WTC11 (cell line): Measurements from ENCODE around the gene BCL7B. TPM values are rescaled to one million over a fixed set of nuclear protein-coding genes. Genes with fewer than 3 reads are reported as not detected.

Experiments used
- ATAC-seq: fragments of 200-7000 bp; cut with Tn5 transposase; 2 replicates; pipeline ENCODE4 v1.10.0; 2021; ENCODE audit warnings: mild to moderate bottlenecking, moderate library complexity
- CTCF ChIA-PET: fragments of 300-600 bp; sonication (Branson Sonifier 250); formaldehyde crosslinking; loops from one replicate; lab custom pipeline; 2021; ENCODE audit warnings: antibody characterized with exemption; lab: Charles Lee
- POLR2A ChIA-PET: fragments of 350-600 bp; sonication (Branson Sonifier 250); formaldehyde crosslinking; loops from one replicate; lab custom pipeline; 2021; ENCODE audit warnings: antibody characterized with exemption; lab: Charles Lee
- DNase-seq: peaks from one replicate; pipeline ENCODE4 v3.0.0; 2021; ENCODE audit warnings: low spot score
- H3K27ac Mint-ChIP-seq: 2 replicates; pipeline ENCODE4 v1.8.0; 2021; ENCODE audit warnings: mixed read lengths
- H3K27me3 Mint-ChIP-seq: 2 replicates; pipeline ENCODE4 v1.8.0; 2021; ENCODE audit warnings: low read depth, mild to moderate bottlenecking, moderate library complexity, mixed read lengths
- H3K36me3 Mint-ChIP-seq: 2 replicates; pipeline ENCODE4 v1.8.0; 2021; ENCODE audit warnings: mixed read lengths
- H3K4me1 Mint-ChIP-seq: 2 replicates; pipeline ENCODE4 v1.8.0; 2022; ENCODE audit warnings: mixed read lengths
- H3K4me3 Mint-ChIP-seq: 2 replicates; pipeline ENCODE4 v1.8.0; 2021; ENCODE audit warnings: mild to moderate bottlenecking, moderate library complexity, mixed read lengths
- H3K9me3 Mint-ChIP-seq: 2 replicates; pipeline ENCODE4 v1.8.0; 2021; ENCODE audit warnings: mixed read lengths
- ARID4B ChIP-seq: sonication (generic); formaldehyde crosslinking; IDR thresholded peaks from 2 replicates; pipeline ENCODE4 v1.8.0; 2023; ENCODE audit warnings: missing genetic modification reagents, mild to moderate bottlenecking, borderline replicate concordance
- ATF3 ChIP-seq: sonication (generic); formaldehyde crosslinking; conservative IDR thresholded peaks from 2 replicates; pipeline ENCODE4 v1.8.1; 2022; ENCODE audit warnings: mild to moderate bottlenecking, missing genetic modification reagents
- IRF2 ChIP-seq: sonication (generic); formaldehyde crosslinking; IDR thresholded peaks from 2 replicates; pipeline ENCODE4 v1.8.0; 2022; ENCODE audit warnings: low read depth, missing genetic modification reagents, borderline replicate concordance
- JAZF1 ChIP-seq: fragments of 250-450 bp; sonication (Bioruptor Pico); IDR thresholded peaks from 2 replicates; pipeline ENCODE4 v1.9.0; 2021; ENCODE audit warnings: moderate library complexity, mild to moderate bottlenecking, inconsistent platforms
- SMAD4 ChIP-seq: sonication (generic); formaldehyde crosslinking; IDR thresholded peaks from 2 replicates; pipeline ENCODE4 v1.8.0; 2022; ENCODE audit warnings: mild to moderate bottlenecking, missing genetic modification reagents
- TCF7 ChIP-seq: sonication (generic); formaldehyde crosslinking; IDR thresholded peaks from 2 replicates; pipeline ENCODE4 v1.8.0; 2022; ENCODE audit warnings: mild to moderate bottlenecking, low read depth, missing genetic modification reagents, moderate library complexity
- TEAD1 ChIP-seq: sonication (generic); formaldehyde crosslinking; IDR thresholded peaks from 2 replicates; pipeline ENCODE4 v1.8.0; 2022; ENCODE audit warnings: mild to moderate bottlenecking, missing genetic modification reagents
- ZBTB21 ChIP-seq: sonication (generic); formaldehyde crosslinking; IDR thresholded peaks from 2 replicates; pipeline ENCODE4 v1.8.1; 2023; ENCODE audit warnings: mild to moderate bottlenecking, missing genetic modification reagents, borderline replicate concordance
- ZNF138 ChIP-seq: sonication (generic); formaldehyde crosslinking; conservative IDR thresholded peaks from 2 replicates; pipeline ENCODE4 v1.8.1; 2022; ENCODE audit warnings: mild to moderate bottlenecking, moderate library complexity, missing genetic modification reagents
- ZNF263 ChIP-seq: sonication (generic); formaldehyde crosslinking; IDR thresholded peaks from 2 replicates; pipeline ENCODE4 v1.8.1; 2022; ENCODE audit warnings: low read depth, mild to moderate bottlenecking, moderate library complexity, missing genetic modification reagents
- ZNF396 ChIP-seq: fragments of 250-450 bp; sonication (Bioruptor Pico); IDR thresholded peaks from 2 replicates; pipeline ENCODE4 v1.8.0; 2021; ENCODE audit warnings: mild to moderate bottlenecking, moderate library complexity, borderline replicate concordance
- ZNF423 ChIP-seq: fragments of 250-450 bp; sonication (Bioruptor Pico); IDR thresholded peaks from 2 replicates; pipeline ENCODE4 v2.1.2; 2022; ENCODE audit warnings: mild to moderate bottlenecking, moderate library complexity
- ZNF532 ChIP-seq: fragments of 250-450 bp; sonication (Bioruptor Pico); IDR thresholded peaks from 2 replicates; pipeline ENCODE4 v1.9.0; 2021; ENCODE audit warnings: mild to moderate bottlenecking, borderline replicate concordance
- ZNF671 ChIP-seq: fragments of 250-450 bp; sonication (Bioruptor Pico); IDR thresholded peaks from 2 replicates; pipeline ENCODE4 v1.8.0; 2021; ENCODE audit warnings: mild to moderate bottlenecking
- ZSCAN18 ChIP-seq: fragments of 250-450 bp; sonication (Bioruptor Pico); IDR thresholded peaks from 2 replicates; pipeline ENCODE4 v2.1.2; 2022; ENCODE audit warnings: mild to moderate bottlenecking, moderate library complexity
- total RNA-seq: library from RNA; stranded (reverse); gene quantifications from 3 replicates; pipeline ENCODE4 v1.2.3, GENCODE V29; 2021
- TF ChIP-seq, protein P1 (sequence below): fragments of 200-600 bp; IDR thresholded peaks from 2 replicates; pipeline ENCODE4 v1.8.0; 2022; ENCODE audit warnings: antibody characterized with exemption
- TF ChIP-seq, protein P2 (sequence below): sonication (generic); formaldehyde crosslinking; IDR thresholded peaks from 2 replicates; pipeline ENCODE4 v1.8.1; 2022; ENCODE audit warnings: mild to moderate bottlenecking, moderate library complexity, missing genetic modification reagents

Gene BCL7B
- total RNA-seq, 1 experiment from 2014 or later: 28.5 TPM

- TF ChIP-seq, protein P1, sequence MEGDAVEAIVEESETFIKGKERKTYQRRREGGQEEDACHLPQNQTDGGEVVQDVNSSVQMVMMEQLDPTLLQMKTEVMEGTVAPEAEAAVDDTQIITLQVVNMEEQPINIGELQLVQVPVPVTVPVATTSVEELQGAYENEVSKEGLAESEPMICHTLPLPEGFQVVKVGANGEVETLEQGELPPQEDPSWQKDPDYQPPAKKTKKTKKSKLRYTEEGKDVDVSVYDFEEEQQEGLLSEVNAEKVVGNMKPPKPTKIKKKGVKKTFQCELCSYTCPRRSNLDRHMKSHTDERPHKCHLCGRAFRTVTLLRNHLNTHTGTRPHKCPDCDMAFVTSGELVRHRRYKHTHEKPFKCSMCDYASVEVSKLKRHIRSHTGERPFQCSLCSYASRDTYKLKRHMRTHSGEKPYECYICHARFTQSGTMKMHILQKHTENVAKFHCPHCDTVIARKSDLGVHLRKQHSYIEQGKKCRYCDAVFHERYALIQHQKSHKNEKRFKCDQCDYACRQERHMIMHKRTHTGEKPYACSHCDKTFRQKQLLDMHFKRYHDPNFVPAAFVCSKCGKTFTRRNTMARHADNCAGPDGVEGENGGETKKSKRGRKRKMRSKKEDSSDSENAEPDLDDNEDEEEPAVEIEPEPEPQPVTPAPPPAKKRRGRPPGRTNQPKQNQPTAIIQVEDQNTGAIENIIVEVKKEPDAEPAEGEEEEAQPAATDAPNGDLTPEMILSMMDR: no peak
- TF ChIP-seq ARID4B (CRISPR knock-in tag): no peak
- TF ChIP-seq, protein P2, sequence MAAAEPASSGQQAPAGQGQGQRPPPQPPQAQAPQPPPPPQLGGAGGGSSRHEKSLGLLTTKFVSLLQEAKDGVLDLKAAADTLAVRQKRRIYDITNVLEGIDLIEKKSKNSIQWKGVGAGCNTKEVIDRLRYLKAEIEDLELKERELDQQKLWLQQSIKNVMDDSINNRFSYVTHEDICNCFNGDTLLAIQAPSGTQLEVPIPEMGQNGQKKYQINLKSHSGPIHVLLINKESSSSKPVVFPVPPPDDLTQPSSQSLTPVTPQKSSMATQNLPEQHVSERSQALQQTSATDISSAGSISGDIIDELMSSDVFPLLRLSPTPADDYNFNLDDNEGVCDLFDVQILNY: no peak
Observed at GRCh38 chr7:73573276-73573675, 15.8 kb upstream of the BCL7B start (continued).

DNA sequence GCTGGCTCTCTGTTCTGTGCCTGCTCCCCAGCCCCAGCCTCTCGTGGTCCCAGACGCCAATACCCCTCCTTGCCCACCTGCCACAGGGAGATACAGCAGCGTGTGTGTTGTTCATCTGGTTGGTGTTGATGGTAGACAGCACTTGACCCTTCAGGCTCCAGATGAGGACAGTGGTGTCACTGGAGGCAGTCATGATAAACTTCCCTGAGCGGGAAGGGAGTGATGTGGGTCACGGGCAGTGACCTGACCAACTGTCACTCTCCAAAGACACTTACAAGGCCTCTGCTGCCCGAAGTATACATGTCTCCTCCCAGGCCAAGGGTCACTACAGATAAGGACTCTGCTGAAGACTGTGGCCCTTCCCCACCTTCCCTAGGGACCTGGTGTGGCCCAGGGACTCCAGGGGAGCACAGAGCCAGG is 15.3 kb upstream of the BCL7B start:
- ChIA-PET CTCF (no interaction called here), POLR2A (no interaction called here)
- H3K9me3 Mint-ChIP-seq: no peaks in the 10 kb centered on the region
- DNase-seq: no peak
- no peak for TF ChIP-seq ZNF671 (CRISPR knock-in tag)
- no peak for TF ChIP-seq ZNF263 (CRISPR knock-in tag)
- TF ChIP-seq, protein P2: no peak
- TF ChIP-seq JAZF1 (CRISPR knock-in tag): no peak
- TF ChIP-seq ZSCAN18: no peak
- no peak for TF ChIP-seq ATF3 (CRISPR knock-in tag)
- no peak for TF ChIP-seq ZNF423 (CRISPR knock-in tag)
- no peak for TF ChIP-seq ZNF396 (CRISPR knock-in tag)
- TF ChIP-seq ZNF138 (CRISPR knock-in tag): no peak
- no peak for TF ChIP-seq IRF2
- no peak for TF ChIP-seq ZBTB21 (CRISPR knock-in tag)
- TF ChIP-seq TCF7: no peak
- TF ChIP-seq SMAD4 (CRISPR knock-in tag): no peak
- TF ChIP-seq TEAD1: no peak
- no peak for TF ChIP-seq ZNF532
- TF ChIP-seq, all 79 proteins: peak for 0
- H3K36me3 Mint-ChIP-seq: peaks cover 50% of the 10 kb centered on the region
- H3K4me3 Mint-ChIP-seq: no peak overlapping the region
- ATAC-seq: no peak
- H3K27me3 Mint-ChIP-seq: peaks cover 3% of the 10 kb centered on the region
- peaks cover 9% of the 10 kb centered on the region for H3K4me1 Mint-ChIP-seq
- H3K27ac Mint-ChIP-seq: no peak overlapping the region
